GM18909 (cell line): ENCODE measurements around the gene PLS1.

Experiments
- ATAC-seq: cut with Tn5 transposase; IDR thresholded peaks from one replicate; pipeline ENCODE4 v1.9.1; 2021; ENCODE audit warnings: mild to moderate bottlenecking; ENCODE audit not compliant: unreplicated experiment, poor library complexity

PLS1 gene

GRCh38 chr3:142636050-142636449 is 39.9 kb downstream of the PLS1 start:
- ATAC-seq = no peak

GRCh38 chr3:142636664-142637063 is 40.5 kb downstream of the PLS1 start:
- ATAC-seq = no peak

DNA sequence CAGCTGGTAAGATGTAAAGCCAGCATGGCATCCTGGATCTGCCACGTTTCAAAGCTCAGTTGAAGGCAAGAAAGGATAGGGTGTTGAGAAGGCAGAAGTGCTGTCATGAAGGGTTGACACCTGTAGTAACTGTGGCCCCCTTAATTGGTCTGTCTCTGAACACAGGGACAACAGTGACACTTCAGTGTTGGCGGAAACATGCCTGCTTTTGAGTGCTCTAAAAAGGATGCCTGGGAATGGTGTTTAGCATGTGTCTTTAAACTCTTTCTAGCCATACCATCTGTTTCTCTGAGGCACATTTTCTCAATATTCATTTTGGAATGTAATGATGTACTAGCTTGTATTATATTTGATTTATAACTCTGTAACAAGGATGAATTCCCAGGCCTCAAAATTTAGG is 42.1 kb downstream of the PLS1 start:
- ATAC-seq = no peak

DNA sequence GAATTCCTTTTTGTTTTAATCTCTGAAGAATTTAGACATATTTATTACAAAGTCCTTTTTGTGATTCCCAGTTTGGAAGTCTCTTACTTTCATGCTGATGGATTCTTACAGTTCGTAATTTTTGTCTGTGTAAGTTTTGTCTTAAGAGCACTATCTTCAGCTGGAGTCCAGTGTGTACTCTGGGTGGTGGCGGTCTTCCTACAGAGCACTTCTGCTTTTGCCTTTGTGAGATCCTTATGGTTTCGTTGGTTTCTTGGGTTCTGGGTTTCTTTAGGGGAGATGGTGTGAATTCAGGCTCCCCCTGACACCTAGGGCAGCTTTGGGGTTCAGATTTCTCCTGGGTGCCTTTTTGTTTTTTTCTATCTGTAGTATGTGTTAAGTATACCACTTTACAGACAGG is 45.3 kb downstream of the PLS1 start:
- no peak for ATAC-seq

GRCh38 chr3:142642956-142643355 is 46.8 kb downstream of the PLS1 start:
- no peak for ATAC-seq

DNA sequence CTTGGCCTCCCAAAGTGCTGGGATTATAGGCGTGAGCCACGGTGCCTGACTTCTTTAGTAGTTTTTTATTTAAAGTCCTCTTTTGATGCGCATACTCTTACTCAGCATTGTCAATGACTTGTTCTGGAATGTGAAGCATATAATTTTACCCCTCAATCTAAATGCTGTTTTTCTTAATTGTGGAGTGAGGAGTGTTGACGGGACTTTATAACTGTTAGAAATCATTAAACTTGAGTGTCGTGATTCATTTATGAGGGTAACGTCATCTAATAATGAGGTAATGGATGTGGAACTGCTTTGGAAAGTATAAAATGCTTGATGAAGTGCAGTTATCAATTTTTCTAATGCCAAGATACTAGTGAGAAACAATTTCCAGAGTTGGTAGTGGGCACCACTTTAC is 48.3 kb downstream of the PLS1 start:
- no peak for ATAC-seq

DNA sequence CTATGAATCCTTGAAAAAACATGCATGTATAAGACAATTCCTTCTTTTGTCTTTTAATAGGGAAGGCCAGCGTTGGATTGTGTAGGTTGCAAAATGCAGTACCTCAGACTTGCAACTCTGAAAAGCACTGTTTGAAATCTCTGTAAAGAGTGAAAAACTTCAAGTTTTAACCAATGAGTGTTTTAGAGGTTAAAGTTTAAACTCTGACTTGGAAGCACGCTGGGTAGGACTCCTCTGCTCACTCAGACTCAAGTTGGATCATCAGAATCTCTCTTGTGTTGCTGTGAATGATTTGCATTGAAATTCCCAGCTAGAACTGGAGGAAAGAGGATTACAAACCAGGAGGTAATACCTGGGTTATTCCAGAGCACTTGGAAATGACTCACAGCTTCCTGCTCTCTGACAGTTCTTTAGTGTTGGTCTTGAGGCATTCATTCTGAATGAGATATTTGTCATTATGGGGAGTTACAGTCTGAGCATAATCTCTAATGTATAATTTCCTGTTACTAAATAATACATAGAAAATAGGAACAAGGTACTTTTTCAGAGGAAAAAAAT is 49.1 kb downstream of the PLS1 start:
- no peak for ATAC-seq

- ATAC-seq = no peak
Measured at GRCh38 chr3:142646020-142646785, 50.0 kb downstream of the PLS1 start.

GRCh38 chr3:142647856-142648255 is 51.7 kb downstream of the PLS1 start:
- no peak for ATAC-seq

DNA sequence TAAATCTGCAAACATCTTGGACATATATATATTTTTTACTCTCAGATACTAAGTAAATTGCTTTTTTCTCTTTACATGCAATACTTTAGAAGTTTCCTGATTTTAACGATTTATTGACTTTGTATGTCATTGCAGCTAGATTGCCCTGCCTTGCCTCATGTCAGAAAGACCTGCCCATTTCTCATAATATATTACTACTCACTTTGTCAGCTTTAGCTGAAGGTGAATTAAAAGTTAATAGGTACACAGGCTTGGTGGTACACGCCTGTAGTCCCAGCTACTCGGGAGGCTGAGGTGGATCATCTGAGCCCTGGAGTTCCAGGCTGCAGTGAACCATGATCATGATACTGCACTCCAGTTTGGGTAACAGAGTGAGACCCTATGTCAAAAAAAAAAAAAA is 52.8 kb downstream of the PLS1 start:
- no peak for ATAC-seq

DNA sequence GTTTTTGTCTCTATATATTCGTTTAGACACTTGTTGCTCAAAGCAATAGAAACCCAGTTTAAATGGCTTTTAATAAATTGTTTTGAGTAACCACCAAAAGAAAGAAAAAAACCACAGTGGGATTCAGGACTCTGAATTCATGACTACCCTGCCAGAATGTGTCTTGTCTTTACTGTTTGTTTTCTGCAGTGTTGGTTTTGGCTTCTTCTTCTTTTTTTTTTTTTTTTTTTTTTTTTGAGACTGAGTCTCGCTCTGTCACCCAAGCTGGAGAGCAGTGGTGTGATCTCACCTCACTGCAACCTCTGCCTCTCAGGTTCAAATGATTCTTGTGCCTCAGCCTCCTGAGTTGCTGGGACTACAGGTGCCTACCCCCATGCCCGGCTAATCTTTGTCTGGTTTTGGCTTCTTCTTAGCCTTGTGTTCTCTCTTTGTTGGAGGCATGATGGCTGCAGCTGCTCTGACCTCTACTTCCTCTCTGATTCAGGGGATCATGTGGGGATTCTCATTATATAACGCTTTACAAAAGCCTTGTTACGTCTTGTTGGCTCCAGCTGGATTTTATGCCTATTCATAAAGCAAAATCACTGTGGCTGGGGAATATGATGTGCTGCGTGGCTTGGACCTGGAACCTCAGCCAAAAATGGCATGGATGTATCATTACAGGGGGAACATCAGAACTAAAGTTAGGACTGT is 54.0 kb downstream of the PLS1 start:
- ATAC-seq = no peak

GRCh38 chr3:142651711-142652110 is 55.5 kb downstream of the PLS1 start:
- ATAC-seq = no peak

DNA sequence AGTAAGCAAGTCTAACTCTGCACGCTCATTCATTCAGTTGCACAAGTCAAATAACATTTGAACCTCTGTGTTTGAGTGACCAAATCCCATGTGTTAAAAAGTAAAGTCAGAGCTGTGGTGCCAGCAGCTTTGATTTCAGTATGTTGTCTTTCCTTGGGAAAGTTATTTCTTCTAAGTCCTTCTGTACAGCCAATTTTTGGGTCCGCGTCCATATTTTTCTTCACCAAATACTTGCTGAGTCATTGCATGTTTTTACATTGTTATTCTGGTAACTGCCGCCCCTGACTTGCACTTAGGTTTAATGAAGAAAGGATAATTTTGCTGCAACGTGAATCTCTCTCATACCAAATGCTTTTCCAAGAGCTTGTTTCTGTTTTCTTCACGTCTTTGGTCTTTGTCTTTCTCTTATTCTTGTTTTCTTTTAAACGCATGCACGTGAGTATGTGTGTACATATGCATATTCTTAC is 56.7 kb downstream of the PLS1 start:
- no peak for ATAC-seq

DNA sequence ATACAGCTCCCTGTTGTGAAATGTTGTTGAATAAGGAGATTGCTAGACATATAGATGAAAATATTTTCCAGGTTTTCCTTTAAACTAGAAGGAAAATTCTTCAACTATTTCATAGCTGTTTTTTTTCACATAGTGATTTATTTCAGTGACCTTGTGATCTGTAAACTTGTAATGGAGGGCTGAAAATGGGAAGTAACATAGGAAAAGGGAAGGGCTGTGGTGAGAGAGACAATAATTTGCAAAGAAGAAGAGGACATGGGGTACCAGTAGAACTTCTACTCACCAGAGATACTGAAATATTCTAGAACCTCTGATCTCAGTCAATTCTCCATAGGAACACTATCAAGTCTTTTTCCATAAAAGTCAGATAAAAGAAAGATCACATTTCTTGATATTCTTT is 60.4 kb downstream of the PLS1 start:
- no peak for ATAC-seq

GRCh38 chr3:142657033-142657432 is 60.8 kb downstream of the PLS1 start:
- no peak for ATAC-seq

DNA sequence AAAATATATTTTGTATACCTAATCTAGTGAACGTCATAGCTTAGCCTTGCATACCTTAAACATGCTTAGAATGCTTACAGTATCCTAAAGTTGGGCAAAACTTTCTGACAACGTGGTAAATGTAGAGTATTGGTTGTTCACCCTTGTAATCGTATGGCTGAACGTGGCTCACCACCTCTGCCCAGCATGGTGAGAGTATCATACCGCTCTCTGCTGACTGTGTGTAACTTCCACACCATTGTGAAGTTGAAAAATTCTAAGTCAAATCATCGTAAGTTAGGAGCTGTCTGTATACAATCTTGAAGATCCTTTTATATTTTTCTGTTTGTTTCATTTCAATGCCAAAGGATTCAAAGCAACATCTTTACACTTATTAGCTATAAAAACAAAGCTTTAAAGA is 64.2 kb downstream of the PLS1 start:
- no peak for ATAC-seq

- no peak for ATAC-seq
Measured at GRCh38 chr3:142660893-142661292, 64.7 kb downstream of the PLS1 start.

GRCh38 chr3:142663865-142664264 is 67.7 kb downstream of the PLS1 start:
- ATAC-seq = no peak

DNA sequence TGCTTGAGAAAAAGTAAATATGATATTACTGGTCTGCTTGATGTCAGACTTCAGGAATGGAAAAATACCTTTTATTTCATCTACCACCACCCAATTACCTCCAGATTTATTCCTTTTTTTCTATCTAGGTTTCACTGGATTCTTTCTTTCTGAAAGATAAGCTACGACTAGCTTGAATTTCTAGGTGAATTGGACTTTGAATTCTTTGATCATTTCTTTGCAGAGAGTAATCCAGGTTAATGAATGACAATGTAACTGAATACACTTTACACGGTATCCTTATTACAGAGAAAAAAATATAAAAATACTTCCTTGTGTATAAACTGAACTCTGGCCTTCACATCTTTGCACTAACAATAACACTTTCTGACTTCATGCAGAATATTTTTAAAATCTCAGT is 68.1 kb downstream of the PLS1 start:
- no peak for ATAC-seq

- no peak for ATAC-seq
Measured at GRCh38 chr3:142664819-142665218, 68.6 kb downstream of the PLS1 start.

GRCh38 chr3:142670120-142670519 is 73.9 kb downstream of the PLS1 start:
- no peak for ATAC-seq

- ATAC-seq = no peak
Measured at GRCh38 chr3:142676151-142676550, 80.0 kb downstream of the PLS1 start.
